ENCODE data around the gene GREB1L.

Gene GREB1L

DNA sequence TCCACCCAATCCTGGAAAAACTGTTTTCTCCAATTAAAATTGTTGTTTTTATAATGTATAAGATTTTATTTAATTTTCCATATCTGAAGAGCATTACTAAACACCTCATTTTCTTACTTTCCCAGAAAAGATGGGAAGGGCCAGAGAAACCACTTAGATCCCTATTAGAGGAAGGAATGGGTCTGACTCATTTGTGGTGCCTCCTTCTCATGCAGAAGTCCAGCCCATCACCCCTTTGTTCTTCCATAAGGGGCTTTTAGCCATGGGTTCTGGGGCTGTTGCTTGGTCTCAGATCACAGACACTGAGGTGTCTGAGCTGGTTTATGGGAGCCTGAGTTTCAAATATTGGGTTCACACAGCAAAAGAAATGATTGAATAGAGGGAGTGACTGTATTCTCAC lies 206.3 kb downstream of the GREB1L start:
- TF ChIP-seq, protein P1, sequence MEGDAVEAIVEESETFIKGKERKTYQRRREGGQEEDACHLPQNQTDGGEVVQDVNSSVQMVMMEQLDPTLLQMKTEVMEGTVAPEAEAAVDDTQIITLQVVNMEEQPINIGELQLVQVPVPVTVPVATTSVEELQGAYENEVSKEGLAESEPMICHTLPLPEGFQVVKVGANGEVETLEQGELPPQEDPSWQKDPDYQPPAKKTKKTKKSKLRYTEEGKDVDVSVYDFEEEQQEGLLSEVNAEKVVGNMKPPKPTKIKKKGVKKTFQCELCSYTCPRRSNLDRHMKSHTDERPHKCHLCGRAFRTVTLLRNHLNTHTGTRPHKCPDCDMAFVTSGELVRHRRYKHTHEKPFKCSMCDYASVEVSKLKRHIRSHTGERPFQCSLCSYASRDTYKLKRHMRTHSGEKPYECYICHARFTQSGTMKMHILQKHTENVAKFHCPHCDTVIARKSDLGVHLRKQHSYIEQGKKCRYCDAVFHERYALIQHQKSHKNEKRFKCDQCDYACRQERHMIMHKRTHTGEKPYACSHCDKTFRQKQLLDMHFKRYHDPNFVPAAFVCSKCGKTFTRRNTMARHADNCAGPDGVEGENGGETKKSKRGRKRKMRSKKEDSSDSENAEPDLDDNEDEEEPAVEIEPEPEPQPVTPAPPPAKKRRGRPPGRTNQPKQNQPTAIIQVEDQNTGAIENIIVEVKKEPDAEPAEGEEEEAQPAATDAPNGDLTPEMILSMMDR (IDR thresholded peaks at IDR 0.05; ENCODE audit: low read length) = no peak
- no peak for TF ChIP-seq EZH2 (IDR thresholded peaks at IDR 0.05; ENCODE audit: borderline replicate concordance, low read length)

GRCh38 chr18:21449367-21450290 lies 207.6 kb downstream of the GREB1L start:
- H3K9ac ChIP-seq (ENCODE audit: low read length) = no peak overlapping the region
- no peaks in the 10 kb centered on the region for H3K27me3 ChIP-seq (ENCODE audit: insufficient read depth, low read length)
- H3K79me2 ChIP-seq (ENCODE audit: insufficient read depth, low read length) = no peaks in the 10 kb centered on the region
- no peaks in the 10 kb centered on the region for H3F3A ChIP-seq (ENCODE audit: insufficient read depth, low read length)
- H3K27ac ChIP-seq (ENCODE audit: low read depth, low read length, poor library complexity, severe bottlenecking) = no peak overlapping the region
- no peaks in the 10 kb centered on the region for H4K20me1 ChIP-seq (ENCODE audit: insufficient read depth, low read length)
- TF ChIP-seq, protein P1 (IDR thresholded peaks at IDR 0.05; ENCODE audit: low read length) = no peak
- TF ChIP-seq EZH2 (IDR thresholded peaks at IDR 0.05; ENCODE audit: borderline replicate concordance, low read length) = no peak
- H3K4me1 ChIP-seq (ENCODE audit: insufficient read depth, low read length, severe bottlenecking) = no peaks in the 10 kb centered on the region
- no peak overlapping the region for H3K4me2 ChIP-seq (ENCODE audit: low read length)
- H2AFZ ChIP-seq (ENCODE audit: low read length) = no peak overlapping the region
- no peak overlapping the region for H3K4me3 ChIP-seq (ENCODE audit: low read depth, low read length, poor library complexity, severe bottlenecking)
- no peaks in the 10 kb centered on the region for H3K9me2 ChIP-seq (ENCODE audit: low read depth, low read length)
- H3K36me3 ChIP-seq (ENCODE audit: insufficient read depth, low read length) = no peaks in the 10 kb centered on the region
- H3K9me3 ChIP-seq (ENCODE audit: low read length) = no peaks in the 10 kb centered on the region

More for the DNA sequence above, 206.3 kb downstream of the GREB1L start:
- H3K27ac ChIP-seq (ENCODE audit: low read depth, low read length, poor library complexity, severe bottlenecking) = no peak overlapping the region
- H2AFZ ChIP-seq (ENCODE audit: low read length) = no peak overlapping the region
- no peak overlapping the region for H3K4me2 ChIP-seq (ENCODE audit: low read length)
- H3K27me3 ChIP-seq (ENCODE audit: insufficient read depth, low read length) = no peaks in the 10 kb centered on the region
- no peak overlapping the region for H3K4me3 ChIP-seq (ENCODE audit: low read depth, low read length, poor library complexity, severe bottlenecking)
- H4K20me1 ChIP-seq (ENCODE audit: insufficient read depth, low read length) = no peaks in the 10 kb centered on the region
- H3K36me3 ChIP-seq (ENCODE audit: insufficient read depth, low read length) = no peaks in the 10 kb centered on the region
- no peaks in the 10 kb centered on the region for H3K79me2 ChIP-seq (ENCODE audit: insufficient read depth, low read length)
- no peaks in the 10 kb centered on the region for H3K9me3 ChIP-seq (ENCODE audit: low read length)
- H3K9ac ChIP-seq (ENCODE audit: low read length) = no peak overlapping the region
- H3F3A ChIP-seq (ENCODE audit: insufficient read depth, low read length) = no peaks in the 10 kb centered on the region
- H3K4me1 ChIP-seq (ENCODE audit: insufficient read depth, low read length, severe bottlenecking) = no peaks in the 10 kb centered on the region
- no peaks in the 10 kb centered on the region for H3K9me2 ChIP-seq (ENCODE audit: low read depth, low read length)

GRCh38 chr18:21450503-21450902 lies 208.5 kb downstream of the GREB1L start:
- Histone ChIP-seq H4K20me1 (ENCODE audit: insufficient read depth, low read length) (no peaks in the 10 kb centered on the region), H2AFZ (ENCODE audit: low read length) (no peak overlapping the region), H3K9me3 (ENCODE audit: low read length) (no peaks in the 10 kb centered on the region), H3K9ac (ENCODE audit: low read length) (no peak overlapping the region), H3K79me2 (ENCODE audit: insufficient read depth, low read length) (no peaks in the 10 kb centered on the region), H3K4me3 (ENCODE audit: low read depth, low read length, poor library complexity, severe bottlenecking) (no peak overlapping the region), H3K4me2 (ENCODE audit: low read length) (no peak overlapping the region), H3K27ac (ENCODE audit: low read depth, low read length, poor library complexity, severe bottlenecking) (no peak overlapping the region), H3K36me3 (ENCODE audit: insufficient read depth, low read length) (no peaks in the 10 kb centered on the region), H3F3A (ENCODE audit: insufficient read depth, low read length) (no peaks in the 10 kb centered on the region), H3K4me1 (ENCODE audit: insufficient read depth, low read length, severe bottlenecking) (no peaks in the 10 kb centered on the region), H3K27me3 (ENCODE audit: insufficient read depth, low read length) (no peaks in the 10 kb centered on the region), H3K9me2 (ENCODE audit: low read depth, low read length) (no peaks in the 10 kb centered on the region)
- TF ChIP-seq EZH2 (IDR thresholded peaks at IDR 0.05; ENCODE audit: borderline replicate concordance, low read length) = no peak
- TF ChIP-seq, protein P1 (IDR thresholded peaks at IDR 0.05; ENCODE audit: low read length) = no peak
